HL-60 (cell line): Measurements from ENCODE around the gene FAM117A.

Source experiments
- DNase-seq, 2 experiments: peaks; one replicate each; pipeline ENCODE4 v3.0.0-alpha.2; 2010 to 2020; ENCODE audit warnings: low read depth in 1 of 2, low spot score in 1 of 2
- H3K27ac ChIP-seq: fragments of 250-450 bp; sonication (Bioruptor Pico); replicated peaks from 2 replicates; pipeline ENCODE4 v1.5.1; 2020; ENCODE audit warnings: mild to moderate bottlenecking, moderate library complexity
- H3K27me3 ChIP-seq: fragments of 250-450 bp; sonication (Bioruptor Pico); 2 replicates; pipeline ENCODE4 v1.5.1; 2021; ENCODE audit warnings: mild to moderate bottlenecking, moderate library complexity; ENCODE audit not compliant: insufficient read depth, poor library complexity, severe bottlenecking
- H3K4me3 ChIP-seq: replicated peaks from 2 replicates; pipeline ENCODE4 v1.5.1; 2011; ENCODE audit warnings: mild to moderate bottlenecking, control low read depth, low read length; ENCODE audit not compliant: insufficient read depth
- CTCF ChIP-seq: IDR thresholded peaks from one replicate; pipeline ENCODE4 v1.5.1; 2011; ENCODE audit warnings: low read length, control low read depth, inconsistent platforms; ENCODE audit not compliant: insufficient read depth
- GABPA ChIP-seq: IDR thresholded peaks from 2 replicates; pipeline ENCODE4 v1.6.1; 2012; ENCODE audit warnings: low read depth
- POLR2AphosphoS5 ChIP-seq: IDR thresholded peaks from 2 replicates; pipeline ENCODE4 v1.6.1; 2012; ENCODE audit warnings: low read depth
- REST ChIP-seq: IDR thresholded peaks from 2 replicates; pipeline ENCODE4 v1.6.1; 2012; ENCODE audit warnings: low read depth; ENCODE audit not compliant: insufficient replicate concordance
- SPI1 ChIP-seq: IDR thresholded peaks from 2 replicates; pipeline ENCODE4 v1.6.1; 2012; ENCODE audit warnings: low read depth, mild to moderate bottlenecking, borderline replicate concordance

FAM117A gene

GRCh38 chr17:49784636-49785035, 20.7 kb upstream of the FAM117A start:
- DNase-seq: no peak
- H3K27ac ChIP-seq: no peak overlapping the region
- TF ChIP-seq SPI1 (no peak), POLR2AphosphoS5 (no peak), CTCF (no peak), GABPA (no peak), REST (no peak)
- H3K4me3 ChIP-seq: no peak overlapping the region
- no peaks in the 10 kb centered on the region for H3K27me3 ChIP-seq

GRCh38 chr17:49783791-49784190, 19.9 kb upstream of the FAM117A start:
- DNase-seq: no peak
- no peak overlapping the region for H3K4me3 ChIP-seq
- no peak overlapping the region for H3K27ac ChIP-seq
- TF ChIP-seq POLR2AphosphoS5 (no peak), GABPA (no peak), SPI1 (no peak), REST (no peak), CTCF (no peak)
- no peaks in the 10 kb centered on the region for H3K27me3 ChIP-seq

GRCh38 chr17:49783071-49783715, 19.3 kb upstream of the FAM117A start:
- TF ChIP-seq REST (no peak), SPI1 (no peak), GABPA (no peak), POLR2AphosphoS5 (no peak), CTCF (no peak)
- no peaks in the 10 kb centered on the region for H3K27me3 ChIP-seq
- no peak for DNase-seq
- H3K4me3 ChIP-seq: no peak overlapping the region
- no peak overlapping the region for H3K27ac ChIP-seq
